Heart left ventricle (tissue), 16 donors: Measurements from ENCODE around the gene CYP4X1. TPM values are rescaled to one million over a fixed set of nuclear protein-coding genes. Genes with fewer than 3 reads are reported as not detected.

ENCODE experiments used
- ATAC-seq, 4 donors: fragments of 200-7000 bp; cut with Tn5 transposase; one replicate each; pipeline ENCODE4 v1.9.1; 2020 to 2022; ENCODE audit warnings: moderate library complexity in 4 of 4, mild to moderate bottlenecking in 3 of 4, moderate number of reproducible peaks in 1 of 4
- DNase-seq, 5 donors: peaks; one replicate each; pipeline ENCODE4 v3.0.0-alpha.2; 2020
- H3K27ac ChIP-seq, 12 donors: fragments of 200-600 bp; sonication (generic) in 4 of 12; one replicate each; pipeline versions ENCODE4 v1.5.0 to v1.8.0; 2016 to 2022; ENCODE audit warnings: mild to moderate bottlenecking in 2 of 12
- H3K27me3 ChIP-seq, 9 donors: fragments of 200-600 bp; sonication (generic) in 2 of 9; one replicate each; pipeline versions ENCODE4 v1.5.1 to v1.8.0; 2016 to 2022; ENCODE audit warnings: mild to moderate bottlenecking in 3 of 9
- H3K36me3 ChIP-seq, 9 donors: fragments of 200-600 bp; sonication (generic) in 2 of 9; one replicate each; pipeline versions ENCODE4 v1.5.0 to v1.8.0; 2018 to 2022; ENCODE audit warnings: mild to moderate bottlenecking in 2 of 9
- H3K4me1 ChIP-seq, 12 donors: fragments of 200-600 bp; sonication (generic) in 4 of 12; one replicate each; pipeline versions ENCODE4 v1.5.0 to v1.8.0; 2016 to 2022; ENCODE audit warnings: mild to moderate bottlenecking in 3 of 12
- H3K4me3 ChIP-seq, 12 donors: fragments of 200-600 bp; sonication (generic) in 4 of 12; one replicate each; pipeline versions ENCODE4 v1.5.0 to v1.8.0; 2017 to 2022; ENCODE audit warnings: mild to moderate bottlenecking in 9 of 12, moderate library complexity in 4 of 12
- H3K9me3 ChIP-seq, 12 donors: fragments of 200-600 bp; sonication (generic) in 4 of 12; one replicate each; pipeline versions ENCODE4 v1.5.0 to v1.8.0; 2016 to 2022; ENCODE audit warnings: mild to moderate bottlenecking in 1 of 12
- CTCF ChIP-seq, 12 donors: fragments of 200-600 bp; sonication (generic) in 4 of 12; IDR thresholded peaks; one replicate each; pipeline versions ENCODE4 v1.5.0 to v1.8.0; 2018 to 2022; ENCODE audit warnings: antibody characterized with exemption in 12 of 12, mild to moderate bottlenecking in 5 of 12
- POLR2A ChIP-seq, 2 donors: fragments of 450-650 bp; IDR thresholded peaks; one replicate each; pipeline ENCODE4 v1.6.1; 2017; ENCODE audit warnings: antibody characterized with exemption in 2 of 2, mild to moderate bottlenecking in 2 of 2, moderate library complexity in 2 of 2
- WGBS, 4 donors: extraction: QIAGEN DNeasy Blood & Tissue Kit in 2 of 4; methylation state at CpG; one replicate each; pipeline versions ENCODE4 v1.1.5 to v1.1.7; 2013 to 2018; 5-methylcytosine and 5-hydroxymethylcytosine counted together
- intact Hi-C, 10 donors: fragments of 100-400 bp; cut with DNase I; formaldehyde crosslinking; loops; one replicate each; pipeline versions ENCODE4 v1.11.1 to v1.14.2; 2022
- polyA plus RNA-seq, 2 donors: library from polyadenylated mRNA; stranded (reverse); fragments of 200-250 nt; gene quantifications; one replicate each; pipeline ENCODE4 v1.2.3, GENCODE V29; 2013
- total RNA-seq, 9 donors: library from RNA; depleted of rRNA in 2 of 9; stranded (reverse); fragments of >200 nt in 2 of 9; fragmentation: NEBNext Ultra II Directional in 3 of 9; extraction: Animal tissue kit (Norgen Biotek cat#: 25700) in 3 of 9; gene quantifications; one replicate each; pipeline versions ENCODE4 v1.1.0 to v1.2.4, GENCODE V29; 2016 to 2023
- donor health status: ischemic (EF 13 %, LVEDD 7.1; RV severe dilation, severe dysfunction).
- donor health status: healthy with polysubstance abuse.
- donor health status: DM: no; HTN: yes; CAD: no.
- donor health status: DM: no; HTN: no; CAD: no.
- donor health status: ischemic (EF 25% LVEDD 6.9; RV normal size, moderate dysfunction).
- donor health status: ischemic (EF 25% LVEDD 5.7; RV mildly dilated, moderate dysfunction).
- donor health status: healthy.
- donor health status: DM: yes; HTN: yes; CAD: no.
- donor health status: ischemic (EF 35%, LVEDD 5.7; RV mildly dilated, moderate dysfunction).
- donor health status: nonischemic (EF 11% LVEDD 7.7; RV severe dilation, severe dysfunction).
- donor health status: DM: yes; HTN: yes; CAD: no.
- donor health status: PGD.
- donor health status: ischemic (EF 29% LVEDD 5.4; RV normal size, mild dysfunction).
- donor health status: nonischemic (EF 23%, LVEDD 6.1; RV moderate dilation, normal function).

The CYP4X1 gene
- total and polyA plus RNA-seq, 11 donors, result 0.81 to 4.2 (median 1.6) TPM

GRCh38 chr1:47013293-47013692, 10.2 kb upstream of the CYP4X1 start:
- DNase-seq (no peak), ATAC-seq (peak in 2 of 4 donors; percentile 22 to 43)
- Histone ChIP-seq H3K4me3 (no peak overlapping the region), H3K36me3 (no peaks in the 10 kb centered on the region), H3K9me3 (no peaks in the 10 kb centered on the region), H3K4me1 (peaks cover 0 to 3% (median 0%) of the 10 kb centered on the region in 12 donors), H3K27me3 (no peaks in the 10 kb centered on the region), H3K27ac (no peak overlapping the region)
- intact Hi-C loops, result no loop called here
- 49 to 59% (median 54%) methylated on average over 2 of the region's 2 CpGs for WGBS, 4 donors
- no peak for TF ChIP-seq POLR2A (IDR thresholded peaks at IDR 0.05)

- WGBS, 4 donors, result 69 to 75% (median 72%) methylated on average over 2 of the region's 2 CpGs
- ATAC-seq (peak in 2 of 4 donors; percentile 32 to 41), DNase-seq (no peak)
- no peaks in the 10 kb centered on the region for H3K36me3 ChIP-seq
- intact Hi-C loops, result no loop called here
- no peaks in the 10 kb centered on the region for H3K9me3 ChIP-seq
- TF ChIP-seq CTCF (IDR thresholded peaks at IDR 0.05), result peak in 3 of 12 donors; percentile 5 to 19 (median 16)
- TF ChIP-seq POLR2A (IDR thresholded peaks at IDR 0.05), result no peak
- peaks cover 0 to 20% (median 3%) of the 10 kb centered on the region in 9 donors for H3K27me3 ChIP-seq
- peak overlapping the region in 9 of 12 donors; percentile 8 to 91 (median 58) for H3K27ac ChIP-seq
- peaks cover 0 to 64% (median 6%) of the 10 kb centered on the region in 12 donors for H3K4me1 ChIP-seq
- no peak overlapping the region for H3K4me3 ChIP-seq
These were observed 2.4 kb upstream of the CYP4X1 start for GRCh38 chr1:47021070-47021469.

- TF ChIP-seq POLR2A (IDR thresholded peaks at IDR 0.05) (no peak), CTCF (IDR thresholded peaks at IDR 0.05) (no peak)
- Histone ChIP-seq H3K4me1 (peaks cover 0 to 62% (median 6%) of the 10 kb centered on the region in 12 donors), H3K27me3 (peaks cover 0 to 29% (median 3%) of the 10 kb centered on the region in 9 donors)
These were observed 802 bp downstream of the CYP4X1 start for GRCh38 chr1:47024141-47024801.

GRCh38 chr1:47030170-47030805, 6.8 kb downstream of the CYP4X1 start:
- intact Hi-C loops, result no loop called here
- peaks cover 0 to 9% (median 0%) of the 10 kb centered on the region in 9 donors for H3K27me3 ChIP-seq
- H3K4me3 ChIP-seq, result no peak overlapping the region
- DNase-seq, result no peak
- WGBS, 4 donors, result 59 to 65% (median 63%) methylated on average over 3 of the region's 3 CpGs
- H3K9me3 ChIP-seq, result no peaks in the 10 kb centered on the region
- peaks cover 0 to 17% (median 0%) of the 10 kb centered on the region in 9 donors for H3K36me3 ChIP-seq
- peak in 2 of 4 donors; percentile 45 to 69 for ATAC-seq
- TF ChIP-seq CTCF (IDR thresholded peaks at IDR 0.05) (no peak), POLR2A (IDR thresholded peaks at IDR 0.05) (no peak)
- H3K27ac ChIP-seq, result peak overlapping the region in 10 of 12 donors; percentile 2 to 64 (median 42)
- H3K4me1 ChIP-seq, result peaks cover 0 to 41% (median 10%) of the 10 kb centered on the region in 12 donors

More at GRCh38 chr1:47024141-47024801, 802 bp downstream of the CYP4X1 start:
- no peaks in the 10 kb centered on the region for H3K9me3 ChIP-seq
- no peaks in the 10 kb centered on the region for H3K36me3 ChIP-seq
- ATAC-seq (no peak), DNase-seq (no peak)
- 24 to 28% (median 26%) methylated on average over 8 of the region's 8 CpGs for WGBS, 4 donors
- intact Hi-C loops, result no loop called here
- H3K4me3 ChIP-seq, result peak overlapping the region in 11 of 12 donors; percentile 29 to 65 (median 53)
- H3K27ac ChIP-seq, result peak overlapping the region in 10 of 12 donors; percentile 20 to 91 (median 68)
